Osteoblast (primary cell): ENCODE results near the gene CGREF1. TPM values are rescaled to one million over a fixed set of nuclear protein-coding genes. Genes with fewer than 3 reads are reported as not detected.

Source experiments
- DNase-seq: peaks from one replicate; pipeline ENCODE4 v3.0.0; 2011; ENCODE audit warnings: low spot score, mixed read lengths; ENCODE audit not compliant: insufficient read length; ENCODE audit errors: missing footprints
- H2AFZ ChIP-seq: 2 replicates; pipeline ENCODE4 v1.6.0; 2011; ENCODE audit warnings: mild to moderate bottlenecking, low read length
- H3K27ac ChIP-seq: 2 replicates; pipeline ENCODE4 v1.5.1; 2011; ENCODE audit warnings: mild to moderate bottlenecking, low read depth, low read length, moderate library complexity
- H3K27me3 ChIP-seq: 2 replicates; pipeline ENCODE4 v1.6.0; 2012; ENCODE audit warnings: mild to moderate bottlenecking, control low read depth, inconsistent platforms, low read length, moderate library complexity; ENCODE audit not compliant: insufficient read depth
- H3K36me3 ChIP-seq: 2 replicates; pipeline ENCODE4 v1.5.1; 2011; ENCODE audit warnings: mild to moderate bottlenecking, low read length, control low read depth, moderate library complexity; ENCODE audit not compliant: insufficient read depth
- H3K4me1 ChIP-seq: 2 replicates; pipeline ENCODE4 v1.5.1; 2011; ENCODE audit warnings: mild to moderate bottlenecking, low read length, control low read depth, moderate library complexity; ENCODE audit not compliant: insufficient read depth
- H3K4me2 ChIP-seq: 2 replicates; pipeline ENCODE4 v1.6.0; 2011; ENCODE audit warnings: mild to moderate bottlenecking, low read length; ENCODE audit not compliant: insufficient read depth
- H3K4me3 ChIP-seq: fragments of 200-600 bp; sonication (generic); 3 replicates; pipeline ENCODE4 v1.5.1; 2012; ENCODE audit warnings: mild to moderate bottlenecking, low read length, inconsistent platforms; ENCODE audit not compliant: insufficient read depth
- H3K79me2 ChIP-seq: 2 replicates; pipeline ENCODE4 v1.6.0; 2012; ENCODE audit warnings: mild to moderate bottlenecking, low read length, control low read depth, inconsistent platforms; ENCODE audit not compliant: insufficient read depth
- H3K9me3 ChIP-seq: 2 replicates; pipeline ENCODE4 v1.5.1; 2011; ENCODE audit warnings: low read depth, low read length, control low read depth
- H4K20me1 ChIP-seq: 2 replicates; pipeline ENCODE4 v1.6.0; 2012; ENCODE audit warnings: mild to moderate bottlenecking, low read length, control low read depth; ENCODE audit not compliant: insufficient read depth
- total RNA-seq: library from RNA; depleted of rRNA; stranded (reverse); fragments of >200 nt; gene quantifications from 2 replicates; pipeline ENCODE4 v1.2.3, GENCODE V29; 2012
- TF ChIP-seq, protein P1 (sequence below): IDR thresholded peaks from 2 replicates; pipeline ENCODE4 v1.5.1; 2011; ENCODE audit warnings: mild to moderate bottlenecking, low read depth, low read length, moderate library complexity; ENCODE audit errors: extremely low read depth

The CGREF1 gene
- total RNA-seq, 1 donor, result 14.5 TPM

DNA sequence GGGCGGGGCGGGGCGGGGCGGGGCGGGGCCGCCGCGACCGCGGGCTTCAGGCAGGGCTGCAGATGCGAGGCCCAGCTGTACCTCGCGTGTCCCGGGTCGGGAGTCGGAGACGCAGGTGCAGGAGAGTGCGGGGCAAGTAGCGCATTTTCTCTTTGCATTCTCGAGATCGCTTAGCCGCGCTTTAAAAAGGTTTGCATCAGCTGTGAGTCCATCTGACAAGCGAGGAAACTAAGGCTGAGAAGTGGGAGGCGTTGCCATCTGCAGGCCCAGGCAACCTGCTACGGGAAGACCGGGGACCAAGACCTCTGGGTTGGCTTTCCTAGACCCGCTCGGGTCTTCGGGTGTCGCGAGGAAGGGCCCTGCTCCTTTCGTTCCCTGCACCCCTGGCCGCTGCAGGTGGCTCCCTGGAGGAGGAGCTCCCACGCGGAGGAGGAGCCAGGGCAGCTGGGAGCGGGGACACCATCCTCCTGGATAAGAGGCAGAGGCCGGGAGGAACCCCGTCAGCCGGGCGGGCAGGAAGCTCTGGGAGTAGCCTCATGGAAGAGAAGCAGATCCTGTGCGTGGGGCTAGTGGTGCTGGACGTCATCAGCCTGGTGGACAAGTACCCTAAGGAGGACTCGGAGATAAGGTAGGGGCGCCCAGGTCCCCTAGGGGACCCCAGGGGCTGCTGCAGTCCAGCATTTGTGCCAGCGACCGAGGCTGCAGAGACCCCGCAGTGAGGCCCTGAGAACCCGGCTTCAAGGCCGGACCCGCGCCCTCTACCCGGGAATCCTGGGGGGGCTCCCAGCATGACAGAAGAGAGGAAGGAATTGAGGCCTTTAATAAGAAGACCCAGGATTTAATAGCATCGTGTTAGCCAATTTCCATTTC is 32.0 kb downstream of the CGREF1 start, which contains the start of gene KHK:
Gene KHK, plus strand, starts transcription at position 49 of the 870 bp plus-strand sequence. Its CDS starts 488 bp downstream, at position 537.
- H3K36me3 ChIP-seq, result peaks cover 20% of the 10 kb centered on the region
- H3K4me1 ChIP-seq, result peaks cover 4% of the 10 kb centered on the region
- H2AFZ ChIP-seq, result no peak within 1 kb of the TSS
- peak within 1 kb of the TSS; percentile 17 for H3K27ac ChIP-seq
- no peaks in the 10 kb centered on the region for H3K9me3 ChIP-seq
- peak within 1 kb of the TSS; percentile 79 for H3K4me2 ChIP-seq
- TF ChIP-seq, protein P1, sequence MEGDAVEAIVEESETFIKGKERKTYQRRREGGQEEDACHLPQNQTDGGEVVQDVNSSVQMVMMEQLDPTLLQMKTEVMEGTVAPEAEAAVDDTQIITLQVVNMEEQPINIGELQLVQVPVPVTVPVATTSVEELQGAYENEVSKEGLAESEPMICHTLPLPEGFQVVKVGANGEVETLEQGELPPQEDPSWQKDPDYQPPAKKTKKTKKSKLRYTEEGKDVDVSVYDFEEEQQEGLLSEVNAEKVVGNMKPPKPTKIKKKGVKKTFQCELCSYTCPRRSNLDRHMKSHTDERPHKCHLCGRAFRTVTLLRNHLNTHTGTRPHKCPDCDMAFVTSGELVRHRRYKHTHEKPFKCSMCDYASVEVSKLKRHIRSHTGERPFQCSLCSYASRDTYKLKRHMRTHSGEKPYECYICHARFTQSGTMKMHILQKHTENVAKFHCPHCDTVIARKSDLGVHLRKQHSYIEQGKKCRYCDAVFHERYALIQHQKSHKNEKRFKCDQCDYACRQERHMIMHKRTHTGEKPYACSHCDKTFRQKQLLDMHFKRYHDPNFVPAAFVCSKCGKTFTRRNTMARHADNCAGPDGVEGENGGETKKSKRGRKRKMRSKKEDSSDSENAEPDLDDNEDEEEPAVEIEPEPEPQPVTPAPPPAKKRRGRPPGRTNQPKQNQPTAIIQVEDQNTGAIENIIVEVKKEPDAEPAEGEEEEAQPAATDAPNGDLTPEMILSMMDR, result no peak
- peak within 1 kb of the TSS; percentile 73 for H3K4me3 ChIP-seq
- DNase-seq, result peak; percentile 87
- peaks cover 3% of the 10 kb centered on the region for H3K79me2 ChIP-seq
- H3K27me3 ChIP-seq, result no peaks in the 10 kb centered on the region
- peaks cover 19% of the 10 kb centered on the region for H4K20me1 ChIP-seq

DNA sequence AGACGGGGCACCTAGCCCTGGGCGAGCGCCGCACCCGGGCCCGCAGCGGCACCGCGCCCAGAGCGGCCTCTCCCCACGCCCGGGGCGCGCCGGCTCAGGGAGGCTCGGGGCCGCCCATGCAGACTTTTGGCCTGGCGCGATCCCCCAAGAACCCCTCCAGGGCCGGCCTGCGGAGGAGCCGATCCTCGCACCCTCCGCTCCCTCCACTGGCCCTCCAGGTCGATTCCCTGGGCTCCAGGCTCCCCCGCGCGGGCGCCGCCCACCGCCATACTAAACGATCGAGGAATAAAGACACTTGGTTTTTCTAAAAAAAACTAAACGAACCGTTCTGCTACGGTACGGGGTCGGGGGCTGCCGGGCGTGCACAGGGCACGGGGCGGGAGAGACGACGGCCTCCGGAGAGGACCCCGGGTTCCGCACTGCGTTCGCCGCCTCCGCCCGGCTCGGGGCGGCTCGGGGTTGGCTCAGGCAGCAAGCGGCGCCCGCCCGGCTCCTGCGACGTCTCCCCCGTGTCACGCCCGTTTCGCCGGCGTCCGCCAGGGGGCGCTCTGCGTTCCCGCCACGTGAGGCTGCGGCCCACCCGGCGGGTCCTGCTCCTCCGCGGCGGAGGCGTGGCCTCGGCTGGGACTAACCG is 32.7 kb downstream of the CGREF1 start:
- Histone ChIP-seq H3K4me1 (peaks cover 9% of the 10 kb centered on the region), H3K27me3 (no peaks in the 10 kb centered on the region), H3K36me3 (peaks cover 27% of the 10 kb centered on the region), H3K4me2 (peak overlapping the region; percentile 79), H3K27ac (no peak overlapping the region), H3K79me2 (peaks cover 9% of the 10 kb centered on the region), H3K4me3 (peak overlapping the region; percentile 73), H2AFZ (no peak overlapping the region), H3K9me3 (no peaks in the 10 kb centered on the region), H4K20me1 (peaks cover 26% of the 10 kb centered on the region)
- TF ChIP-seq, protein P1, result peak; percentile 56
- DNase-seq, result peak; percentile 100

DNA sequence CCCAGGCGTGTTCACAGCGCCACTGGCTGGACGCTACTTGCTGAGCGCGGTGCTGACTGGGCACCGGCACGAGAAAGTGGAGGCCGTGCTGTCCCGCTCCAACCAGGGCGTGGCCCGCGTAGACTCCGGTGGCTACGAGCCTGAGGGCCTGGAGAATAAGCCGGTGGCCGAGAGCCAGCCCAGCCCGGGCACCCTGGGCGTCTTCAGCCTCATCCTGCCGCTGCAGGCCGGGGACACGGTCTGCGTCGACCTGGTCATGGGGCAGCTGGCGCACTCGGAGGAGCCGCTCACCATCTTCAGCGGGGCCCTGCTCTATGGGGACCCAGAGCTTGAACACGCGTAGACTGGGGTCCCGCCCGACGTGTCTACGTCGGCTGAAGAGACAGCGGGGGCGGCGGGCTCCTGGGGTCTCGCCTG is 33.2 kb downstream of the CGREF1 start:
- Histone ChIP-seq H2AFZ (no peak overlapping the region), H3K4me1 (peaks cover 14% of the 10 kb centered on the region), H3K27me3 (no peaks in the 10 kb centered on the region), H3K27ac (peak overlapping the region; percentile 17), H3K4me2 (peak overlapping the region; percentile 79), H3K4me3 (peak overlapping the region; percentile 73), H4K20me1 (peaks cover 27% of the 10 kb centered on the region), H3K36me3 (peaks cover 27% of the 10 kb centered on the region), H3K79me2 (peaks cover 14% of the 10 kb centered on the region), H3K9me3 (no peaks in the 10 kb centered on the region)
- TF ChIP-seq, protein P1, result peak; percentile 49
- peak; percentile 95 for DNase-seq

DNA sequence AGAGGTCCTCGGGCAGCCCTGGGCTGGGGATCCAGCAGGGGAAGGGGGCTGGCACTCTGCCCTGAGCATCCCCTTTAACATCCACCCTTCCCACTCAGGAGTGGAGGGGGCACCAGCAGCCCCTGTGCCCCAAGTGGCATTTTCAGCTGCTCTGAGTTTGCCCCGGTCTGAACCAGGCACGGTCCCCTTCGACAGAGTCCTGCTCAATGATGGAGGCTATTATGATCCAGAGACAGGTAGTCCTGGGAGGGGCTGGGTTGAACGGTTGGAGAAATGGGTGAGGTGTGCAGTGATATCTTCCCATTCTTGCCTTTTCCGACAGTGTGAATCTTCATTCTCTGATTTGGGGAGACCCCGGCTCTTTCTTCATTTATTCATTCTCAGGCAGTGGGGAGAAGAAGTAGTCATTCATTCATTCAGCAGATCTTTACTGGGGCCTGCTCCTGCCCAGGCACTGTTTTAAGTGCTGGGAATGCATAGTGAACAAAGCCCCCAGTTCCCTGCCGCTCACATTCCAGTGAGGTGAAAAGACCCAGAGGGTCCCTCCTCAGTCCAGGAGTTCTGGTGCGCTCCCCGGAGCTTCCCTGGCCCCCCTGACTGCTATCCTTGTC is 33.8 kb downstream of the CGREF1 start:
- peaks cover 19% of the 10 kb centered on the region for H3K4me1 ChIP-seq
- H4K20me1 ChIP-seq, result peaks cover 29% of the 10 kb centered on the region
- H3K4me2 ChIP-seq, result peak overlapping the region; percentile 79
- H3K27ac ChIP-seq, result peak overlapping the region; percentile 17
- no peak overlapping the region for H2AFZ ChIP-seq
- TF ChIP-seq, protein P1, result no peak
- peaks cover 27% of the 10 kb centered on the region for H3K36me3 ChIP-seq
- DNase-seq, result peak; percentile 81
- H3K27me3 ChIP-seq, result no peaks in the 10 kb centered on the region
- no peaks in the 10 kb centered on the region for H3K9me3 ChIP-seq
- H3K79me2 ChIP-seq, result peaks cover 19% of the 10 kb centered on the region
- H3K4me3 ChIP-seq, result peak overlapping the region; percentile 73
